ENCODE data around the gene TSPAN32. TPM values are rescaled to one million over a fixed set of nuclear protein-coding genes. Genes with fewer than 3 reads are reported as not detected.

The TSPAN32 gene
- total and polyA plus RNA-seq, 5 donors from 2014 or later: 13.8 to 60.7 (median 43.0) TPM

DNA sequence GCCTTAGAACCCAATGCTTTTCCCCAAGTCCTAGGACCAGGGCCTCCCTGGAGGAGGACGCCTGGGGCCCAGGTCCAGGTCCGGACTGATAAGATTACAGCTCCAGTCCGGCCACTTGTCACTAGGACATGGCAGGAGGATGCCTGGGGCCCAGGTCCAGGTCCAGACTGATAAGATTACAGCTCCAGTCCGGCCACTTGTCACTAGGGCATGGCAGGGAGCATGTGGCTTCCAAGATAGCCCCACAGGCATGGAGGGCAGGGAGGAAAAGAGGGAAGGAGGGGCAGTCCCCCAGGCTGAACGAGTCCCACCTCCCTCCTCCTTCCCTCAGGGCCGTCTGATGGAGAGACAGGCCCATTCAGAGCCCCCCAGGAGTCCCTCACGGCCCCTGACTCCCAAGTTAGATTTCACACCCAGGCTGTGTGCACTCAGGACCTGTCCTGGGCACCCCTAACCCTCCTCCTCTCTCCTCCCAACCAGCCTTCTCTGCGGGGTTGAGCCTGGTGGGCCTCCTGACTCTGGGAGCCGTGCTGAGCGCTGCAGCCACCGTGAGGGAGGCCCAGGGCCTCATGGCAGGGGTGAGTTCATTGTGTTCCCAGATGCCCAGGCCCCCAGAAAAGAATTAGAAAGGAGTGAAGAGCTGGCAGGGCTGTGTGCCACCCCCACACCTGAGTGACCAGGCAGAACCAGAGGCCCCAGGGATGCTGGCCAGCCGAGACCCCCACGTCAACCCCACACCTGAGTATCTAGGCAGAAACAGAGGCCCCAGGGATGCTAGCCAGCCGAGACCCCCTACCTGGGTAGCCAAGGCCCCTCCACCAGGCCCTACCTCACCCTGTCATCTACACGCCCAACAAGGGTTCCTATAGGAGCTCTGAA, 2.1 kb downstream of the TSPAN32 start:
- Histone ChIP-seq H3K4me1 (ENCODE audit: control insufficient read depth, insufficient read depth, low read length, poor library complexity, severe bottlenecking) (peaks cover 86% of the 10 kb centered on the region), H3K36me3 (ENCODE audit: control insufficient read depth, insufficient read depth, low read length) (no peaks in the 10 kb centered on the region), H3K4me3 (ENCODE audit: low read depth, low read length) (peak overlapping the region; percentile 81), H3K9me3 (ENCODE audit: control insufficient read depth in 2 of 2, low read length in 2 of 2) (no peaks in the 10 kb centered on the region), H3K27me3 (ENCODE audit: control insufficient read depth, insufficient read depth, low read length) (no peaks in the 10 kb centered on the region), H3K27ac (ENCODE audit: insufficient read depth, low read length, poor library complexity, severe bottlenecking) (peak overlapping the region; percentile 80)
- ATAC-seq (ENCODE audit: low read depth in 2 of 2): no peak
- peaks cover 0 to 76% (median 29%) of the 10 kb centered on the region in 4 donors for H3K4me1 Mint-ChIP-seq
- peak overlapping the region; percentile 94 to 99 (median 96) for H3K4me3 Mint-ChIP-seq
- H3K27ac Mint-ChIP-seq: peak overlapping the region; percentile 90 to 95 (median 93)
- no peak for DNase-seq
- H3K27me3 Mint-ChIP-seq: no peaks in the 10 kb centered on the region
- no peaks in the 10 kb centered on the region for H3K36me3 Mint-ChIP-seq
- H3K9me3 Mint-ChIP-seq: no peaks in the 10 kb centered on the region

GRCh38 chr11:2304506-2305139, 2.8 kb downstream of the TSPAN32 start:
- no peaks in the 10 kb centered on the region for H3K9me3 ChIP-seq (ENCODE audit: control insufficient read depth in 2 of 2, low read length in 2 of 2)
- no peaks in the 10 kb centered on the region for H3K9me3 Mint-ChIP-seq
- H3K4me1 ChIP-seq (ENCODE audit: control insufficient read depth, insufficient read depth, low read length, poor library complexity, severe bottlenecking): peaks cover 79% of the 10 kb centered on the region
- no peaks in the 10 kb centered on the region for H3K27me3 ChIP-seq (ENCODE audit: control insufficient read depth, insufficient read depth, low read length)
- DNase-seq (no peak), ATAC-seq (ENCODE audit: low read depth in 2 of 2) (no peak)
- H3K4me3 ChIP-seq (ENCODE audit: low read depth, low read length): no peak overlapping the region
- no peaks in the 10 kb centered on the region for H3K27me3 Mint-ChIP-seq
- peaks cover 0 to 68% (median 25%) of the 10 kb centered on the region in 4 donors for H3K4me1 Mint-ChIP-seq
- H3K4me3 Mint-ChIP-seq: peak overlapping the region; percentile 71 to 98 (median 94)
- H3K27ac Mint-ChIP-seq: peak overlapping the region; percentile 83 to 95 (median 90)
- no peaks in the 10 kb centered on the region for H3K36me3 Mint-ChIP-seq
- H3K27ac ChIP-seq (ENCODE audit: insufficient read depth, low read length, poor library complexity, severe bottlenecking): peak overlapping the region; percentile 80
- no peaks in the 10 kb centered on the region for H3K36me3 ChIP-seq (ENCODE audit: control insufficient read depth, insufficient read depth, low read length)

- H3K27me3 ChIP-seq (ENCODE audit: control insufficient read depth, insufficient read depth, low read length): no peaks in the 10 kb centered on the region
- peaks cover 0 to 67% (median 24%) of the 10 kb centered on the region in 4 donors for H3K4me1 Mint-ChIP-seq
- H3K27ac Mint-ChIP-seq: peak overlapping the region; percentile 32 to 95 (median 93)
- ATAC-seq (ENCODE audit: low read depth in 2 of 2) (peak; percentile 51 to 57), DNase-seq (peak; percentile 69 to 78 (median 78))
- no peaks in the 10 kb centered on the region for H3K36me3 ChIP-seq (ENCODE audit: control insufficient read depth, insufficient read depth, low read length)
- no peaks in the 10 kb centered on the region for H3K9me3 Mint-ChIP-seq
- H3K4me3 Mint-ChIP-seq: peak overlapping the region; percentile 71 to 98 (median 94)
- H3K4me1 ChIP-seq (ENCODE audit: control insufficient read depth, insufficient read depth, low read length, poor library complexity, severe bottlenecking): peaks cover 75% of the 10 kb centered on the region
- H3K9me3 ChIP-seq (ENCODE audit: control insufficient read depth in 2 of 2, low read length in 2 of 2): no peaks in the 10 kb centered on the region
- no peaks in the 10 kb centered on the region for H3K36me3 Mint-ChIP-seq
- H3K27me3 Mint-ChIP-seq: no peaks in the 10 kb centered on the region
- peak overlapping the region; percentile 72 for H3K4me3 ChIP-seq (ENCODE audit: low read depth, low read length)
- peak overlapping the region; percentile 80 for H3K27ac ChIP-seq (ENCODE audit: insufficient read depth, low read length, poor library complexity, severe bottlenecking)
These were observed 3.4 kb downstream of the TSPAN32 start for GRCh38 chr11:2305140-2305778.

DNA sequence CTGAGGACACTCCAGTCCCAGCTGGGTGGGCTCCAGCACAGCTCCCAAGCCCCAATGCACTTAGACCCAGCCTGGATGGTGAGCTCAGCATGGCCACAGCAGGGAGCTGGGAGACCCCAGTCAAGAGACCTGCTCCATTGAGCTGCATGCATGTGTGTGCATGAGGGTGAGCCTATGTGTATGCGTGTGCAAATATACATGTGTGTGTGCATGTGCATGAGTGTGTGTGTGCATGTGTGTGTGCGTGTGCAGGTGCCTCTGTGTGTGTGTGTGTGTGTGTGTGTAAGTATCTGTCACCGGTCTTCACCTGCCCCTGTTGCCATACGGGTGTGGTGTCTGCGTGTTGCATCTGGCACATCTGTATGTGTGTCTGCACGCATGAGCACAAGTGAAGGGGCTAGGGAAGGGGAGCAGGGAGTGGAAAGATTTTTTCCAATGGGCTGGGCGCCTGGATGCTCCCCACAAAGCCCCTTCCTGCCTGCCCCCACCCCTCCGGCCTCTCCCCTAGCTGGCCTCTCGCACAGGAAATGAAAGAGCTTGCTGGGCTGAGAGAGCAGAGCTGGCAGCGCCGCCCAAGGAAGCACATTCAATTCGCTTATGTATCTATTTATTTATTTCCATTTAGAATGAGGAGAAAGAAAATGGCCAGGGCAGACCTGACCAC, 4.1 kb downstream of the TSPAN32 start:
- H3K27me3 Mint-ChIP-seq: no peaks in the 10 kb centered on the region
- Histone ChIP-seq H3K36me3 (ENCODE audit: control insufficient read depth, insufficient read depth, low read length) (no peaks in the 10 kb centered on the region), H3K4me1 (ENCODE audit: control insufficient read depth, insufficient read depth, low read length, poor library complexity, severe bottlenecking) (peaks cover 69% of the 10 kb centered on the region), H3K9me3 (ENCODE audit: control insufficient read depth in 2 of 2, low read length in 2 of 2) (no peaks in the 10 kb centered on the region), H3K27me3 (ENCODE audit: control insufficient read depth, insufficient read depth, low read length) (no peaks in the 10 kb centered on the region), H3K4me3 (ENCODE audit: low read depth, low read length) (peak overlapping the region; percentile 72), H3K27ac (ENCODE audit: insufficient read depth, low read length, poor library complexity, severe bottlenecking) (peak overlapping the region; percentile 80)
- DNase-seq: peak in 2 of 3 donors; percentile 41 to 65
- H3K4me3 Mint-ChIP-seq: peak overlapping the region; percentile 71 to 98 (median 94)
- H3K4me1 Mint-ChIP-seq: peaks cover 0 to 61% (median 23%) of the 10 kb centered on the region in 4 donors
- ATAC-seq (ENCODE audit: low read depth in 2 of 2): peak in 1 of 2 donors; percentile 11
- peak overlapping the region; percentile 93 to 97 (median 95) for H3K27ac Mint-ChIP-seq
- H3K9me3 Mint-ChIP-seq: no peaks in the 10 kb centered on the region
- no peaks in the 10 kb centered on the region for H3K36me3 Mint-ChIP-seq

DNA sequence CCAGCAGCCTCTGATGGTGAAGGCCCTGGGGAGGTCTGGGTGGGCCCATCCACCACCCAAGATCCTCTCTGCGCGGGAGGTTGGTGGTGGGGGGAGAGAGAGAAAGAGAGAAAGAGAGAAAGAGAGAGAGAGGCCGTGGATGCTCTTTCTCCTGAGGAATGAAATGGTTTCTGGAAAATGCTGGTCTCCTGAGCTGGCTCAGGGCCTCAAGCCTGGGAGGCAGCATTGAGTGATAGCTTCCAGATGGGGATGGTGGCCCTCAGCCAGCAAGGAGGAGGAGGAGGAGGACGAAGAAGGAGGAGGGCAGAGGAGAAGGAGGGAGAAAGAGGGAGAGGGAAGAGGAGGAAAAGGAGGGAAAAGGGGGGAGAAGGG, 4.6 kb downstream of the TSPAN32 start:
- Histone ChIP-seq H3K4me3 (ENCODE audit: low read depth, low read length) (peak overlapping the region; percentile 18), H3K36me3 (ENCODE audit: control insufficient read depth, insufficient read depth, low read length) (no peaks in the 10 kb centered on the region), H3K9me3 (ENCODE audit: control insufficient read depth in 2 of 2, low read length in 2 of 2) (no peaks in the 10 kb centered on the region), H3K27me3 (ENCODE audit: control insufficient read depth, insufficient read depth, low read length) (no peaks in the 10 kb centered on the region), H3K27ac (ENCODE audit: insufficient read depth, low read length, poor library complexity, severe bottlenecking) (peak overlapping the region; percentile 80), H3K4me1 (ENCODE audit: control insufficient read depth, insufficient read depth, low read length, poor library complexity, severe bottlenecking) (peaks cover 63% of the 10 kb centered on the region)
- no peak for ATAC-seq (ENCODE audit: low read depth in 2 of 2)
- Mint-ChIP-seq H3K4me1 (peaks cover 0 to 56% (median 21%) of the 10 kb centered on the region in 4 donors), H3K36me3 (no peaks in the 10 kb centered on the region), H3K27me3 (no peaks in the 10 kb centered on the region), H3K27ac (peak overlapping the region; percentile 93 to 97 (median 95)), H3K9me3 (no peaks in the 10 kb centered on the region), H3K4me3 (peak overlapping the region; percentile 71 to 98 (median 94))
- DNase-seq: no peak

GRCh38 chr11:2306877-2307500, 5.2 kb downstream of the TSPAN32 start:
- ATAC-seq (ENCODE audit: low read depth in 2 of 2) (no peak), DNase-seq (no peak)
- H3K4me3 Mint-ChIP-seq: peak overlapping the region in 1 of 4 donors; percentile 22
- no peaks in the 10 kb centered on the region for H3K27me3 ChIP-seq (ENCODE audit: control insufficient read depth, insufficient read depth, low read length)
- H3K4me1 Mint-ChIP-seq: peaks cover 0 to 51% (median 19%) of the 10 kb centered on the region in 4 donors
- peak overlapping the region in 1 of 3 donors; percentile 93 for H3K27ac Mint-ChIP-seq
- no peaks in the 10 kb centered on the region for H3K36me3 ChIP-seq (ENCODE audit: control insufficient read depth, insufficient read depth, low read length)
- H3K4me1 ChIP-seq (ENCODE audit: control insufficient read depth, insufficient read depth, low read length, poor library complexity, severe bottlenecking): peaks cover 58% of the 10 kb centered on the region
- no peaks in the 10 kb centered on the region for H3K27me3 Mint-ChIP-seq
- H3K9me3 Mint-ChIP-seq: no peaks in the 10 kb centered on the region
- H3K27ac ChIP-seq (ENCODE audit: insufficient read depth, low read length, poor library complexity, severe bottlenecking): peak overlapping the region; percentile 80
- no peak overlapping the region for H3K4me3 ChIP-seq (ENCODE audit: low read depth, low read length)
- H3K9me3 ChIP-seq (ENCODE audit: control insufficient read depth in 2 of 2, low read length in 2 of 2): no peaks in the 10 kb centered on the region
- no peaks in the 10 kb centered on the region for H3K36me3 Mint-ChIP-seq

Measured in CD4-positive, CD25-positive, alpha-beta regulatory T cell (primary cell).